GM18907 (cell line): ENCODE measurements around the gene ABL2.
A peak's percentile ranks its signal among the peaks of the same experiment; 100 is the strongest.

Experiments used
- ATAC-seq: cut with Tn5 transposase; IDR thresholded peaks from one replicate; pipeline ENCODE4 v1.9.1; 2021; ENCODE audit warnings: mild to moderate bottlenecking, moderate library complexity; ENCODE audit not compliant: unreplicated experiment

ABL2 gene

GRCh38 chr1:179095924-179096323, 133.6 kb downstream of the ABL2 start:
- no peak for ATAC-seq

GRCh38 chr1:179095377-179095776, 134.1 kb downstream of the ABL2 start:
- no peak for ATAC-seq

DNA sequence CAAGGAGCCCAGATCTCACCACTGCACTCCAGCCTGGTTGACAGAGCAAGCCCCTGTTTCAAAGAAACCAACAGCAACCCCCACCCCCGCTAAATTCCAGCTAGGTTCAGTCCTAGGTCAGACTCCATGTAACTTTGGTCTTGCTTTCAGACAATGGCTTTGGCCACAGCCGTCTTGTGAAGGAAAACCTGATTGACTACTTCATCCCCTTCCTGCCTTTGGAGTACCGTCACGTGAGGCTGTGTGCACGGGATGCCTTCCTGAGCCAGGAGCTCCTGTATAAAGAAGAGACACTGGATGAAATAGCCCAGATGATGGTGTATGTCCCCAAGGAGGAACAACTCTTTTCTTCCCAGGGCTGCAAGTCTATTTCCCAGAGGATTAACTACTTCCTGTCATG, 134.7 kb downstream of the ABL2 start:
- ATAC-seq, result no peak

- no peak for ATAC-seq
Observed at GRCh38 chr1:179092896-179093461, 136.5 kb downstream of the ABL2 start.

DNA sequence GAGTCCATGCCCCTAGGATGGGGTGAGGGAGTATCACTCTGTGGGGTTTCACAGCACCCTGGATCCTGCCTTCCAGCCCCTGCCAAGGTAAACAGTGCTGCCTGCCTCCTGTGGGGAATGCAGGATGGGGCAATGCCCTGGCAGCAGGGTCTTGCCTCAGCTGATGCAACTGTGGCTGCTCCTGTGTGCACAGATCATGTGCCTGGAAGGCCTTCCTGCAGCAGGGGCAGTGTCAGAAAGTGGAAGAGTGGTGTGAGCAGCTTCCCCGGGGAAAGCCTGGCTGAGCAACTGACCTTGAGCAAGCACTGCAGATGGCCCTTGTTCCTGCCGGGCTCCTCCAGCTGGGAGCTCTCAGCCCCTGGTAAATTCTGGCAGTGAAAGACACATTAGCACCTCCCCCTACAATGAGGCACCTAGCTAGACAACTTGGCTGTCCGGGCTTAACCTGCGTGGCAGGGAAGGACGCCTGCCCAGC, 137.7 kb downstream of the ABL2 start:
- ATAC-seq, result no peak

DNA sequence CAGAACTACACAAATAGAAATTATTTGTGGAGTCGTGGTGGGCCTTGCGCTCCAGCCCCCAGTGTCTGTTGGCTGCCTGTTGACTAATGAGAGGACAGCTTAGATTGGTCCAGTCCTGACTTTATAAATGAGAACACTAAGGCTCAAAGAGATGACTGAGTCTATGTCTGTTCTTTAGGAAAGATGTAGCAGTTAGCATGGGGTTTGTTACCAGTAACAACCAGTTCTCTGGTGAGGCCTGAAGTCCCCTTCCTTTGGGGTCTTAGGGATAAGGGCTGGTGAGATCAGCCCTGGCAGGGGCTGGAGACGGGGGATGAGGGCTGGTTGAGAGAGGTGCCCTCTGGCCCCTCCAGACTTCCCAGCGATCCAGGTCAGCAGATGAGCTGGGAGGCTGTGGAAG, 138.6 kb downstream of the ABL2 start:
- ATAC-seq, result no peak

- no peak for ATAC-seq
Observed at GRCh38 chr1:179090522-179090921, 139.0 kb downstream of the ABL2 start.

- no peak for ATAC-seq
Observed at GRCh38 chr1:179089827-179090482, 139.5 kb downstream of the ABL2 start.

- ATAC-seq, result no peak
Observed at GRCh38 chr1:179087665-179088064, 141.8 kb downstream of the ABL2 start.

DNA sequence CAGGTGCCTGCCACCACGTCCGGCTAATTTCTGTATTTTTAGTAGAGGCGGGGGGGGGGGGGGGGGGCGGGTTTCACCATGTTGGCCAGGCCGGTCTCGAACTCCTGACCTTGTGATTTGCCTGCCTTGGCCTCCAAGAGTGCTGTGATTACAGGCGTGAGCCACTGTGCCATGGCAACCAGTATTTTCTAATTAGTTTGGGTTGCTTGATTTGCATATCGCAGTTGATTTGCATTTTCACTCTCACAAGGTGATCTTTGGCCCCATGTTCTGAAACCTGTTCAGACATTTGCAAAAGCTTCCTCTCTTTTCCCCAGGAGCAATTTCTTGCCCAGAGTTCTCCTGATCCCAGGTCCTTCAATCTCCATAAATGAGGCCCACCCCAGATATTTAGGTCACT, 145.9 kb downstream of the ABL2 start:
- no peak for ATAC-seq

GRCh38 chr1:179082999-179083335, 146.5 kb downstream of the ABL2 start:
- no peak for ATAC-seq

DNA sequence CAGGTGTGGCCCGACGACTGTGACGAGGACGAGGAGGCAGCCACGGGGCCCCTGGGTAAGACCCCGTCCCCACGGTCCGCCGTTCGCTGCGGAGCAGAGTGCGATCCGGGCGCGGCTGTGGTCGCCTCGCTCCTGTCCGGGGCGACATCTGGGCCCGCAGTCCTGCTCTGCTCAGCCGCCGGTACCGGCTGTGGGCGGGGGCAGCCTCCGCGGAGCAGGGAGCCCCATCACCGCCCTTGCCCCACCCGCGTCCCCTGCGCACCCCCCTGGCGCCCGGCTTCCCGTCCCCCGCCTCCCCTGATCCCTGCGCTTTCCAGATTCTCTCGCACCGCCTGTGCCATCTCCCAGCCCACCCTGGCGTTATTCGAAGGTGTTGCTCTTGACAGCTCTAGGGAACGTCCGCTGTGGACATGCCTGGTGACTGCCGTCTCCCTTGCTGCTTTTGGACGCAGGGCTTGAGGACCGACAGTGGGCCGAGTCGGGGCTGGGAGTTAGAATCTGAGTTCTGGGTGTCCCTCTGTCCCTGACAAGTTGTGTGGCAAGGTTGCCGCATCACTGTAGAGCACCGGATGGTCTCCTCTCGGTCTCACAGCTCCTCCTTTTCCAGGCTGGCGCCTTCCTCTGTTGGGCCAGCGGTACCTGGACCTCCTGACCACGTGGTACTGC, 147.0 kb downstream of the ABL2 start:
- peak; percentile 21 for ATAC-seq

- ATAC-seq, result peak; percentile 87
Observed at GRCh38 chr1:179081687-179082332, 147.7 kb downstream of the ABL2 start, which contains the start of gene TOR3A. TSS of gene TOR3A (plus strand) at chr1:179082070. CDS start at chr1:179082129, 59 bp downstream.

- peak; percentile 43 for ATAC-seq
Observed at GRCh38 chr1:179080866-179081686, 148.4 kb downstream of the ABL2 start.

GRCh38 chr1:179079113-179079761, 150.2 kb downstream of the ABL2 start:
- ATAC-seq, result peak; percentile 17

GRCh38 chr1:179077396-179077795, 152.1 kb downstream of the ABL2 start:
- ATAC-seq, result no peak

GRCh38 chr1:179066471-179066870, 163.0 kb downstream of the ABL2 start:
- ATAC-seq, result no peak

DNA sequence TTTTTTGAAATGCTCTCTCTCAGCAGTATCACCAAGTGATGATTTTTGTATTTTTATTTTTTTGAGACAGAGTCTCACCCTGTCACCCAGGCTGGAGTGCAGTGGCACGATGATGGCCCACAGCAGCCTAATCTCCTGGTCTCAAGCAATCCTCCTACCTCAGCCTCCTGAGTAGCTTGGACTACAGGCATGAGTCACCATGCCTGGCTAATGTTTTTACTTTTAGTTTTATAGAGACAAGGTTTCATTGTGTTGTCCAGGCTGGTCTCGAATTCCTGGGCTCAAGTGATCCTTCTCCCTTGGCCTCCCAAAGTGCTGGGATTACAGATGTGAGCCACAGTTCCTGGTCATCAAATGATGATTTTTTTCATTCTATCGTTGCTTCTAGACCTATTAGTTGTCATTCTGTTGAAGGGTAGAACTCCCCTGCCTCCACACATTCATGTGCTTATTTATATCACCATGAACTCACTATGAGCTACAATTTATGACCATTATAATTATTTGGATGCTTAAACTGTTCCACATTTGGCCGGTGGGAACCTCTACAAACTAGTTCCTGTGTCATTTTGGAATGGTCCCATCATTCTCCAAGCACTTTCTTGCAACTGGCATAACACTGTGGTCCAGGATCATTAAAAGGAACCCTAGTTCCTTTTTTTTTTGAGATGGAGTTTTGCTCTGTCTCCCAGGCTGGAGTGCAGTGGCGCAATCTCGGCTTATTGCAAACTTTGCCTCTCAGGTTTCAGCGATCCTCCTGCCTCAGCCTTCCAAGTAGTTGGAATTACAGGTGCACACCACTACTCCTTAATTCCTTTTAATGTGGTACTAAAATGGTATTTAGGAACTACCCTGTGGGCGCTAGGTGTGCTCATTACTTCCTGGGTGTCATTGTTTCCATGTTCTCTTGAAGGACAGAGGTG, 167.9 kb downstream of the ABL2 start:
- no peak for ATAC-seq
